Right lobe of liver (tissue), 6 donors: Measurements from ENCODE around the gene PYGM. TPM values are rescaled to one million over a fixed set of nuclear protein-coding genes. Genes with fewer than 3 reads are reported as not detected.

Experiments
- ATAC-seq, 4 donors: fragments of 200-7000 bp; cut with Tn5 transposase; one replicate each; pipeline ENCODE4 v1.9.1; 2020; ENCODE audit warnings: mild to moderate bottlenecking in 4 of 4, moderate library complexity in 4 of 4
- DNase-seq, 3 donors: peaks; one replicate each; pipeline ENCODE4 v3.0.0-alpha.2; 2020
- H3K27ac ChIP-seq, 3 donors: fragments of 200-600 bp; one replicate each; pipeline ENCODE4 v1.8.0; 2022
- H3K27me3 ChIP-seq, 2 donors: fragments of 200-600 bp; one replicate each; pipeline ENCODE4 v1.8.0; 2022
- H3K36me3 ChIP-seq, 4 donors: fragments of 200-600 bp; sonication (generic) in 1 of 4; one replicate each; pipeline versions ENCODE4 v1.5.1 to v1.8.0; 2017 to 2022; ENCODE audit warnings: control low read depth in 1 of 4
- H3K4me1 ChIP-seq, 4 donors: fragments of 200-600 bp; sonication (generic) in 1 of 4; one replicate each; pipeline versions ENCODE4 v1.5.1 to v1.8.0; 2017 to 2022; ENCODE audit warnings: control low read depth in 1 of 4
- H3K4me3 ChIP-seq, 3 donors: fragments of 200-600 bp; one replicate each; pipeline ENCODE4 v1.8.0; 2022
- H3K9me3 ChIP-seq, 4 donors: fragments of 200-600 bp; sonication (generic) in 1 of 4; one replicate each; pipeline versions ENCODE4 v1.5.1 to v1.8.0; 2017 to 2022; ENCODE audit warnings: control low read depth in 1 of 4
- POLR2A ChIP-seq: fragments of 450-650 bp; IDR thresholded peaks from one replicate; pipeline ENCODE4 v1.6.1; 2017; ENCODE audit warnings: antibody characterized with exemption, mild to moderate bottlenecking
- WGBS: methylation state at CpG from one replicate; pipeline ENCODE4 v1.1.6; 2018; ENCODE audit warnings: low coverage, low lambda C conversion rate; ENCODE audit not compliant: insufficient coverage; ENCODE audit errors: missing lambda C conversion rate; 5-methylcytosine and 5-hydroxymethylcytosine counted together
- intact Hi-C, 2 donors: fragments of 100-400 bp; cut with DNase I; formaldehyde crosslinking; loops; one replicate each; pipeline versions ENCODE4 v1.11.2 to v1.14.1; 2022
- total RNA-seq, 6 experiments: library from RNA; depleted of rRNA in 2 of 6; stranded (reverse); fragments of >200 nt in 2 of 6; fragmentation: NEBNext Ultra II Directional in 3 of 6; extraction: Animal tissue kit (Norgen Biotek cat#: 25700) in 3 of 6; gene quantifications; one replicate each; pipeline versions ENCODE4 v1.1.0 to v1.2.4, GENCODE V29; 2016 to 2023
- TF ChIP-seq, protein P1 (sequence below), 4 donors: fragments of 200-600 bp in 3 of 4; fragments of 450-650 bp in 1 of 4; IDR thresholded peaks; one replicate each; pipeline versions ENCODE4 v1.5.1 to v1.8.0; 2016 to 2022; ENCODE audit warnings: antibody characterized with exemption in 4 of 4, mild to moderate bottlenecking in 2 of 4
- donor health status: DM: no; HTN: yes; CAD: no.
- donor health status: DM: no; HTN: no; CAD: no.
- donor health status: DM: no; HTN: no; CAD: no.
- donor health status: DM: no; HTN: yes; CAD: no.
- donor health status: DM: no; HTN: yes; CAD: no.

PYGM gene
- total RNA-seq, 6 experiments from 2014 or later: 0.24 to 1.4 (median 0.47) TPM

DNA sequence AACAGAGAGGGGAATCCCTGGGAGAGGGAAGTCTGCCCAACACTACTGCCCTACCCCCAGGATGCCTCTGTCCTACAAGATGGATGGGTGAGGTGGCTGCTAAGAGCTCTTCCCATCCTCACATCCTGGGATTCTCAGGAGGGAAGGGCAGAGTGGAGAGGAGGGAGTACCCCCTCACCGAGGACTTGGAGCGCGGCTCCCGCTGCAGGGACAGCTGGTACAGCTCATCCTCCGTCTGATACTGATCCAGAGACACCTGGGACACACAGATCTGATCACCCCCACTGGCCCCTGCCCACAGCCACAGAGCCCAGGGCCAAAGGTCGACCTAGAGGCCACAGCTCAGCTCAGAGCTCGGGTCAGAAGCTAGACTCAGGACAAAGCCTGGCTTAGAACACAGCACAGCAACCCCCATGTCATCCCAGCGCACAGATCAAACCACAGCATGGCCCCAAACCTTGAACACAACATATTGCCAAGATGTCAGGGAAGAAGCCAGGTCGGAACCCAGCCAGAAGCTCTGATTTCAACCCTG is 24.0 kb downstream of the PYGM start:
- no peaks in the 10 kb centered on the region for H3K27me3 ChIP-seq
- no peak overlapping the region for H3K27ac ChIP-seq
- peaks cover 0 to 14% (median 0%) of the 10 kb centered on the region in 4 donors for H3K4me1 ChIP-seq
- no CpG with 5 or more reads among the region's 9 CpGs for WGBS
- DNase-seq (peak in 1 of 3 donors; percentile 52), ATAC-seq (peak; percentile 70 to 89 (median 85))
- no peaks in the 10 kb centered on the region for H3K9me3 ChIP-seq
- no peak overlapping the region for H3K4me3 ChIP-seq
- no peak for TF ChIP-seq POLR2A
- TF ChIP-seq, protein P1, sequence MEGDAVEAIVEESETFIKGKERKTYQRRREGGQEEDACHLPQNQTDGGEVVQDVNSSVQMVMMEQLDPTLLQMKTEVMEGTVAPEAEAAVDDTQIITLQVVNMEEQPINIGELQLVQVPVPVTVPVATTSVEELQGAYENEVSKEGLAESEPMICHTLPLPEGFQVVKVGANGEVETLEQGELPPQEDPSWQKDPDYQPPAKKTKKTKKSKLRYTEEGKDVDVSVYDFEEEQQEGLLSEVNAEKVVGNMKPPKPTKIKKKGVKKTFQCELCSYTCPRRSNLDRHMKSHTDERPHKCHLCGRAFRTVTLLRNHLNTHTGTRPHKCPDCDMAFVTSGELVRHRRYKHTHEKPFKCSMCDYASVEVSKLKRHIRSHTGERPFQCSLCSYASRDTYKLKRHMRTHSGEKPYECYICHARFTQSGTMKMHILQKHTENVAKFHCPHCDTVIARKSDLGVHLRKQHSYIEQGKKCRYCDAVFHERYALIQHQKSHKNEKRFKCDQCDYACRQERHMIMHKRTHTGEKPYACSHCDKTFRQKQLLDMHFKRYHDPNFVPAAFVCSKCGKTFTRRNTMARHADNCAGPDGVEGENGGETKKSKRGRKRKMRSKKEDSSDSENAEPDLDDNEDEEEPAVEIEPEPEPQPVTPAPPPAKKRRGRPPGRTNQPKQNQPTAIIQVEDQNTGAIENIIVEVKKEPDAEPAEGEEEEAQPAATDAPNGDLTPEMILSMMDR (IDR thresholded peaks at IDR 0.05): no peak
- intact Hi-C loops: no loop called here
- no peaks in the 10 kb centered on the region for H3K36me3 ChIP-seq

DNA sequence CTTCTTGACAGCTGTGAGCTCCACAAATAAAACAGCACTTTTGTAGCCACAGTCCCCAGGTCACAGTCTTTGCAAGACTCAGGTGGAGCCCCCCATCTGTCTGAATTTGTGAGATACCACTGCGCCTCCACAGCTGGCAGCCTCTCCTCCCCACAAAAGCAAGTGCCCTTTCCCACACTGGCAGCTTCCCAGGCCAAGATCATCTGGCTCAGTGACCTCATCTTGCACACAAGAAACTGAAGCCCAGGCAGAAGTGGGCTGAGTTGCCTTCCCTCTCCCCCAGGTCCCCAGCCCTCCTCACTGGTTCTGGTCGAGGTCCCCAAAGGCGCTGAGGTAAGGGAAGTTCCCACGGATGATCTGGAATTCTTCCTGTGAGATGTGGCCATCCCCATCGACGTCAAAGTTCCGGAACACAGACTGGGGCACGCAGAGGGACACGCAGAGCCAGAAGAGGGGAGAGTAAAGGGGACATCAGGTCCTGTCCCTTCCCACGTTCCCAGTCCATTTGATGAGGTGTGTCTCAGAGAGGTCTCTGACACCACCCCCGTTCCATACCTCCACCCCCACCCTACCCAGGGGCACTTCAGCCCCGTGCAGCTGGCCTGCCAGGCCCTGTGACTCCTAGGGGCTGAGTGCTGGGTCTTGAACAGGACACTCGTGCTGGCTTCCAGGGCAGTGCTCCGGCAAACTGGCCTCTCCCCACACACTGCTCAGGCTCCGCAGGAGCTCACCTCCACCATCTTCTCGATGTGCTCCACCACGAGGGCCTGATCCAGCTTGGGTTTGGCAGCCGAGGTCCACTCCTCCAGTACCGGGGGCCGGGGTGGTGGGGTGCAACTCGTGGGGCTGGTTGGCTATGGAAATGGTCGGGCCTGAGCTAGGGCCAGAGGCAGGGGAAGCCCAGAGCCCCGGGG is 24.7 kb downstream of the PYGM start:
- peak; percentile 16 to 36 (median 30) for ATAC-seq
- H3K27ac ChIP-seq: no peak overlapping the region
- intact Hi-C loops: no loop called here
- peak in 1 of 3 donors; percentile 45 for DNase-seq
- peaks cover 0 to 14% (median 0%) of the 10 kb centered on the region in 4 donors for H3K4me1 ChIP-seq
- WGBS: no CpG with 5 or more reads among the region's 23 CpGs
- no peak overlapping the region for H3K4me3 ChIP-seq
- TF ChIP-seq POLR2A: no peak
- TF ChIP-seq, protein P1 (IDR thresholded peaks at IDR 0.05): no peak
- no peaks in the 10 kb centered on the region for H3K36me3 ChIP-seq
- no peaks in the 10 kb centered on the region for H3K27me3 ChIP-seq
- H3K9me3 ChIP-seq: no peaks in the 10 kb centered on the region

DNA sequence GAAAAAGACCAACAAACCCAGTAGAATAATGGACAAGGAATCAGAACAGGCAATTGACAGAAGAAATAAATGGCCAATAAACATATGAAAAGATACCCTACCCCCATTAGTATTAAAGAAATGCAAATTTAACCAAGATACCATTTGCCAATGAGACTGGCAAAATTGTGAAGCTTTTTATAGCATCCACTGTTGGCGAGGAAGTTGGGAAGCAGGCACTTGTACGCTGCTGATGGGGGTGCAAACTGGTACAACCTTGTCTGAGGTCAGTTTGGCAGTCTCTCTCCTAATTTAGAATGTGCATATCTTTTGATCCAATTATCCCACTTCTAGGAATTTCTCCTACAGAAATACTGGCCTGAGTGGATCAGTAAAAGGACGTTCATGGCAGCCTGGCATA is 28.2 kb downstream of the PYGM start:
- DNase-seq: no peak
- TF ChIP-seq, protein P1 (IDR thresholded peaks at IDR 0.05): no peak
- no peak for TF ChIP-seq POLR2A
- Histone ChIP-seq H3K4me3 (no peak overlapping the region), H3K4me1 (peaks cover 0 to 22% (median 0%) of the 10 kb centered on the region in 4 donors), H3K36me3 (no peaks in the 10 kb centered on the region), H3K27me3 (no peaks in the 10 kb centered on the region), H3K27ac (no peak overlapping the region), H3K9me3 (no peaks in the 10 kb centered on the region)
- intact Hi-C loops: no loop called here
- 88% methylated on average over 1 of the region's 3 CpGs for WGBS
- no peak for ATAC-seq

DNA sequence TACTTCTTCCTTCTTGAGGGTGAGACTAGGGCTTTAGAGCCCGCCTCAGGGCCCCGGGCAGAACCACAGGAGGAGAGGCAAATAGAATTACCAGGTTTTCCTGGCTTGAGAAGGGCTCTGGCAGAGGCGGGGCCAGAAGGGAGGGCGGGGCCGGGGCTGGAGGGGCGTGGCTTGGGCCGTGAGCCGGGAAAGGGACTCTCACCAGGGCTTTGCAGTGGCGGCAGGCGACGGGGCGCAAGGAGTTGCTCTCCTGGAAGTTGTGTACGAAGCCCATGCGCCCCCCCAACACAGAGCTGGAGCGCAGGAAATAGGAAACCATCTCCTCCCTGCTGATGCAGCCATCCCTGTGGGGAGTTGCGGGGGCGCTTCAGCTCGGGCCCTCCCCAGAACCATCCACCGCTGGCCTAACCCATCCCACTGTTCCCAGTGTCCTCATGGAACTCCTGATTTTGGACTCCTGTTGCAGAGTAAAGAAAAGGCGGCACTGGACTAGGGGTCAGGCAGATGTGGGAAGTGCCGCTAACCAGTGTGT is 29.9 kb downstream of the PYGM start:
- WGBS: 15% methylated on average over 7 of the region's 21 CpGs
- no peaks in the 10 kb centered on the region for H3K36me3 ChIP-seq
- peaks cover 0 to 26% (median 5%) of the 10 kb centered on the region in 4 donors for H3K4me1 ChIP-seq
- ATAC-seq: peak; percentile 48 to 64 (median 56)
- H3K27ac ChIP-seq: no peak overlapping the region
- peak; percentile 57 to 63 (median 63) for DNase-seq
- H3K27me3 ChIP-seq: no peaks in the 10 kb centered on the region
- no peaks in the 10 kb centered on the region for H3K9me3 ChIP-seq
- TF ChIP-seq, protein P1 (IDR thresholded peaks at IDR 0.05): no peak
- TF ChIP-seq POLR2A: no peak
- intact Hi-C loops: no loop called here
- no peak overlapping the region for H3K4me3 ChIP-seq
